ENCODE measurements around the gene ADRB1. TPM values are rescaled to one million over a fixed set of nuclear protein-coding genes. Genes with fewer than 3 reads are reported as not detected.

ADRB1 gene
- polyA plus RNA-seq, 1 experiment, result not detected

DNA sequence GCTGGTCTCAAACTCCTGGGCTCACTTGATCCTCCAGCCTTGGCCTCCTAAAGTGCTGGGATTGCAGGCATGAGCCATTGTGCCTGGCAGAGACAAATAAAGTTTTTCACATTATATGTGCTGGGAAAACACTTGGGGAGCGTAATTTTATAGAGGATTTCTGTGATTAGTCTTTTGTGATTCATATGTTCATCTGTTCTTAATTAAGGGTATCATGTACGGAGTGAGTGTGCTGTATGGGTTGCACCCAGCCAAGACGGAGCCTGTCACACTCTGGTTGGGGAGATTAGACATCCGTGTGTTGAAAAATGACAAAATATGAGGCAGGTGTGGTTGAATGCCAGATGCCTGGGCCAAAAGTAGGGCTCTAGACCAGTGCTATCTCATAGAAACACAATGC lies 10.3 kb downstream of the ADRB1 start:
- H3K4me3 ChIP-seq (ENCODE audit: low read depth, low read length), result no peak overlapping the region
- TF ChIP-seq, protein P1, sequence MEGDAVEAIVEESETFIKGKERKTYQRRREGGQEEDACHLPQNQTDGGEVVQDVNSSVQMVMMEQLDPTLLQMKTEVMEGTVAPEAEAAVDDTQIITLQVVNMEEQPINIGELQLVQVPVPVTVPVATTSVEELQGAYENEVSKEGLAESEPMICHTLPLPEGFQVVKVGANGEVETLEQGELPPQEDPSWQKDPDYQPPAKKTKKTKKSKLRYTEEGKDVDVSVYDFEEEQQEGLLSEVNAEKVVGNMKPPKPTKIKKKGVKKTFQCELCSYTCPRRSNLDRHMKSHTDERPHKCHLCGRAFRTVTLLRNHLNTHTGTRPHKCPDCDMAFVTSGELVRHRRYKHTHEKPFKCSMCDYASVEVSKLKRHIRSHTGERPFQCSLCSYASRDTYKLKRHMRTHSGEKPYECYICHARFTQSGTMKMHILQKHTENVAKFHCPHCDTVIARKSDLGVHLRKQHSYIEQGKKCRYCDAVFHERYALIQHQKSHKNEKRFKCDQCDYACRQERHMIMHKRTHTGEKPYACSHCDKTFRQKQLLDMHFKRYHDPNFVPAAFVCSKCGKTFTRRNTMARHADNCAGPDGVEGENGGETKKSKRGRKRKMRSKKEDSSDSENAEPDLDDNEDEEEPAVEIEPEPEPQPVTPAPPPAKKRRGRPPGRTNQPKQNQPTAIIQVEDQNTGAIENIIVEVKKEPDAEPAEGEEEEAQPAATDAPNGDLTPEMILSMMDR (IDR thresholded peaks at IDR 0.05; ENCODE audit: low read depth, low read length), result no peak
- DNase-seq (ENCODE audit: low read depth, low spot score), result no peak
- CTCF ChIA-PET, result no interaction called here
- POLR2A ChIA-PET, result no interaction called here
- no peak overlapping the region for H3K27ac ChIP-seq (ENCODE audit: low read depth, low read length)
- H3K27me3 ChIP-seq (ENCODE audit: control insufficient read depth, insufficient read depth, low read length), result peaks cover 12% of the 10 kb centered on the region
- no peaks in the 10 kb centered on the region for H3K9me3 ChIP-seq (ENCODE audit: control insufficient read depth, insufficient read depth, low read length)

DNA sequence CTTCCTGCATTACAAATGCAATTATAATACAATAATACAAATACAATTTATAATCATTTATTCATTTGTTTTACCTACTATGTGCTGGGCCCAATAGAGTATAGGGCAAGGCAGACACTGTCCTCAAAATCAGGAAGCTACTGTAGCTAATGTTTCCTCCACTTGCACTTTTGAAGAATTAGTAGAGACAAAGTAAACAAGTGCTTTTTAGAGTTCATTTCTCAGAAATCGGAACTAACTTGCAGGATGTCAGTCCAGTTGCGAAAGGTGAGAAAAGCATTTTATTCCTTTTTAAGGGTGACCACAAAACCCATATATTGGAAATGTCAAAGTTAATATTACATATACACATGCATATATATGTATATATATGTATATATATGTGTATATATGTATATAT lies 14.2 kb downstream of the ADRB1 start:
- POLR2A ChIA-PET, result no interaction called here

GRCh38 chr10:114058297-114058696 lies 14.6 kb downstream of the ADRB1 start:
- no peak for DNase-seq (ENCODE audit: low read depth, low spot score)
- H3K27me3 ChIP-seq (ENCODE audit: control insufficient read depth, insufficient read depth, low read length), result peaks cover 11% of the 10 kb centered on the region
- ChIA-PET CTCF (no interaction called here), POLR2A (no interaction called here)
- H3K9me3 ChIP-seq (ENCODE audit: control insufficient read depth, insufficient read depth, low read length), result no peaks in the 10 kb centered on the region
- TF ChIP-seq, protein P1 (IDR thresholded peaks at IDR 0.05; ENCODE audit: low read depth, low read length), result no peak
- H3K4me3 ChIP-seq (ENCODE audit: low read depth, low read length), result no peak overlapping the region
- H3K27ac ChIP-seq (ENCODE audit: low read depth, low read length), result no peak overlapping the region

More for the DNA sequence above, 14.2 kb downstream of the ADRB1 start:
- DNase-seq (ENCODE audit: low read depth, low spot score), result no peak
- TF ChIP-seq, protein P1 (IDR thresholded peaks at IDR 0.05; ENCODE audit: low read depth, low read length), result no peak
- H3K27me3 ChIP-seq (ENCODE audit: control insufficient read depth, insufficient read depth, low read length), result peaks cover 11% of the 10 kb centered on the region
- H3K9me3 ChIP-seq (ENCODE audit: control insufficient read depth, insufficient read depth, low read length), result no peaks in the 10 kb centered on the region
- CTCF ChIA-PET, result interaction anchor here (0.7 kb wide), 1 partner anchor 1062 kb away, joined by 4 read pairs; no protein-coding TSS in a partner anchor
- no peak overlapping the region for H3K4me3 ChIP-seq (ENCODE audit: low read depth, low read length)
- H3K27ac ChIP-seq (ENCODE audit: low read depth, low read length), result no peak overlapping the region

GRCh38 chr10:114059561-114059960 lies 15.9 kb downstream of the ADRB1 start:
- ChIA-PET POLR2A (no interaction called here), CTCF (interaction anchor here (0.7 to 1.6 kb wide), 2 partner anchors 10 to 13 kb away, joined by 4 to 5 read pairs; no protein-coding TSS in a partner anchor)
- TF ChIP-seq, protein P1 (IDR thresholded peaks at IDR 0.05; ENCODE audit: low read depth, low read length), result no peak
- DNase-seq (ENCODE audit: low read depth, low spot score), result no peak
- Histone ChIP-seq H3K4me3 (ENCODE audit: low read depth, low read length) (no peak overlapping the region), H3K9me3 (ENCODE audit: control insufficient read depth, insufficient read depth, low read length) (no peaks in the 10 kb centered on the region), H3K27ac (ENCODE audit: low read depth, low read length) (no peak overlapping the region), H3K27me3 (ENCODE audit: control insufficient read depth, insufficient read depth, low read length) (peaks cover 8% of the 10 kb centered on the region)

- Histone ChIP-seq H3K9me3 (ENCODE audit: control insufficient read depth, insufficient read depth, low read length) (no peaks in the 10 kb centered on the region), H3K27me3 (ENCODE audit: control insufficient read depth, insufficient read depth, low read length) (peaks cover 5% of the 10 kb centered on the region), H3K4me3 (ENCODE audit: low read depth, low read length) (no peak overlapping the region), H3K27ac (ENCODE audit: low read depth, low read length) (no peak overlapping the region)
- no peak for DNase-seq (ENCODE audit: low read depth, low spot score)
- ChIA-PET POLR2A (interaction anchor here (0.6 kb wide), 1 partner anchor 364 kb away, joined by 4 read pairs; no protein-coding TSS in a partner anchor), CTCF (interaction anchor here (0.9 to 1.6 kb wide), 2 partner anchors 9 to 18 kb away, joined by 3 to 5 read pairs; no protein-coding TSS in a partner anchor)
- TF ChIP-seq, protein P1 (IDR thresholded peaks at IDR 0.05; ENCODE audit: low read depth, low read length), result no peak
Measured at GRCh38 chr10:114060456-114060855, 16.8 kb downstream of the ADRB1 start.
